ENCODE data around the gene TUT4. TPM values are rescaled to one million over a fixed set of nuclear protein-coding genes. Genes with fewer than 3 reads are reported as not detected.

The TUT4 gene
- total RNA-seq, 1 experiment from 2014 or later = 37.4 TPM

DNA sequence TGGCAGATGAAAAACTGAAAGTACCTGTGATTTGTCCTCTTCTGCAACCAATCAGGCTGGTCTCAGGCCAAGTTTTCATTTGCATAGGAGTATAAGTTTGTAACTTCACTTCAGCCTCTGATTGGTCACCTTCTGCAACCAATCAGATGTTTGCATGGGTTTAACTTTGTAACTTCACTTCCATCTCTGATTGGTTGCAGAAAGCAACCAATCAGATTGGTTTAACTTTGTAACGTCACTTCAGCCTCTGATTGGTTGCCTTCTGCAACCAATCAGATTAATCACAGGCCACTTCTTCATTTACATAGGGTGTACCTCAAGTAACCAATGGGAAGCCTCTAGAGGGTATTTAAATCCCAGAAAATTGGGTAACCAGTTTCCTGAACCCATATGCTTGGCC lies 18.9 kb upstream of the TUT4 start:
- Histone ChIP-seq H3K4me2 (ENCODE audit: low read length) (no peak overlapping the region), H3K9me3 (ENCODE audit: low read length) (no peaks in the 10 kb centered on the region), H3K79me2 (ENCODE audit: low read length) (no peaks in the 10 kb centered on the region), H4K20me1 (ENCODE audit: low read length) (no peaks in the 10 kb centered on the region), H3K4me3 (ENCODE audit: low read length) (no peak overlapping the region), H3K27me3 (ENCODE audit: low read length) (no peaks in the 10 kb centered on the region), H3K4me1 (ENCODE audit: insufficient read depth, low read length) (peaks cover 17% of the 10 kb centered on the region), H3K9me2 (replicated peaks; ENCODE audit: low read length) (no peaks in the 10 kb centered on the region), H2AFZ (ENCODE audit: low read length) (no peak overlapping the region), H3K9ac (ENCODE audit: low read length) (no peak overlapping the region), H3K27ac (ENCODE audit: low read length) (no peak overlapping the region), H3F3A (ENCODE audit: low read length, unreplicated experiment) (no peaks in the 10 kb centered on the region), H3K36me3 (ENCODE audit: low read depth, low read length) (no peaks in the 10 kb centered on the region)
- no TSS peak for BruUV-seq (replicated peaks)
- TF ChIP-seq EZH2 (IDR thresholded peaks at IDR 0.05; ENCODE audit: low read length, unreplicated experiment) (no peak), EZH2phosphoT487 (IDR thresholded peaks at IDR 0.05; ENCODE audit: borderline replicate concordance, low read length) (no peak)
- TF ChIP-seq, protein P1, sequence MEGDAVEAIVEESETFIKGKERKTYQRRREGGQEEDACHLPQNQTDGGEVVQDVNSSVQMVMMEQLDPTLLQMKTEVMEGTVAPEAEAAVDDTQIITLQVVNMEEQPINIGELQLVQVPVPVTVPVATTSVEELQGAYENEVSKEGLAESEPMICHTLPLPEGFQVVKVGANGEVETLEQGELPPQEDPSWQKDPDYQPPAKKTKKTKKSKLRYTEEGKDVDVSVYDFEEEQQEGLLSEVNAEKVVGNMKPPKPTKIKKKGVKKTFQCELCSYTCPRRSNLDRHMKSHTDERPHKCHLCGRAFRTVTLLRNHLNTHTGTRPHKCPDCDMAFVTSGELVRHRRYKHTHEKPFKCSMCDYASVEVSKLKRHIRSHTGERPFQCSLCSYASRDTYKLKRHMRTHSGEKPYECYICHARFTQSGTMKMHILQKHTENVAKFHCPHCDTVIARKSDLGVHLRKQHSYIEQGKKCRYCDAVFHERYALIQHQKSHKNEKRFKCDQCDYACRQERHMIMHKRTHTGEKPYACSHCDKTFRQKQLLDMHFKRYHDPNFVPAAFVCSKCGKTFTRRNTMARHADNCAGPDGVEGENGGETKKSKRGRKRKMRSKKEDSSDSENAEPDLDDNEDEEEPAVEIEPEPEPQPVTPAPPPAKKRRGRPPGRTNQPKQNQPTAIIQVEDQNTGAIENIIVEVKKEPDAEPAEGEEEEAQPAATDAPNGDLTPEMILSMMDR (conservative IDR thresholded peaks at IDR 0.05; ENCODE audit: low read depth, low read length) = no peak
- intact Hi-C loops (cut with micrococcal nuclease) = no loop called here
- DNase-seq (peak; percentile 22), ATAC-seq (no peak)
- ChIA-PET POLR2A (ENCODE audit: unreplicated experiment) (no interaction called here), CTCF (no interaction called here)

- H3K4me2 ChIP-seq (ENCODE audit: low read length) = no peak overlapping the region
- TF ChIP-seq EZH2 (IDR thresholded peaks at IDR 0.05; ENCODE audit: low read length, unreplicated experiment) = no peak
- TF ChIP-seq EZH2phosphoT487 (IDR thresholded peaks at IDR 0.05; ENCODE audit: borderline replicate concordance, low read length) = no peak
- TF ChIP-seq, protein P1 (conservative IDR thresholded peaks at IDR 0.05; ENCODE audit: low read depth, low read length) = no peak
- no peaks in the 10 kb centered on the region for H3K9me3 ChIP-seq (ENCODE audit: low read length)
- no peaks in the 10 kb centered on the region for H3F3A ChIP-seq (ENCODE audit: low read length, unreplicated experiment)
- ChIA-PET POLR2A (ENCODE audit: unreplicated experiment) (no interaction called here), CTCF (no interaction called here)
- no peak overlapping the region for H2AFZ ChIP-seq (ENCODE audit: low read length)
- no TSS peak for BruUV-seq (replicated peaks)
- intact Hi-C loops (cut with micrococcal nuclease) = loop anchor here (5.0 kb wide), 1 partner anchor 113 kb away; no protein-coding TSS in a partner anchor
- H4K20me1 ChIP-seq (ENCODE audit: low read length) = no peaks in the 10 kb centered on the region
- no peak overlapping the region for H3K4me3 ChIP-seq (ENCODE audit: low read length)
- DNase-seq (no peak), ATAC-seq (no peak)
- H3K9me2 ChIP-seq (replicated peaks; ENCODE audit: low read length) = no peaks in the 10 kb centered on the region
- H3K27me3 ChIP-seq (ENCODE audit: low read length) = no peaks in the 10 kb centered on the region
- no peak overlapping the region for H3K9ac ChIP-seq (ENCODE audit: low read length)
- H3K79me2 ChIP-seq (ENCODE audit: low read length) = no peaks in the 10 kb centered on the region
- H3K4me1 ChIP-seq (ENCODE audit: insufficient read depth, low read length) = peaks cover 6% of the 10 kb centered on the region; the same call in 1 of the 2 replicates
- H3K27ac ChIP-seq (ENCODE audit: low read length) = no peak overlapping the region
- H3K36me3 ChIP-seq (ENCODE audit: low read depth, low read length) = no peaks in the 10 kb centered on the region
These were observed 16.7 kb upstream of the TUT4 start for GRCh38 chr1:52569449-52570210.

DNA sequence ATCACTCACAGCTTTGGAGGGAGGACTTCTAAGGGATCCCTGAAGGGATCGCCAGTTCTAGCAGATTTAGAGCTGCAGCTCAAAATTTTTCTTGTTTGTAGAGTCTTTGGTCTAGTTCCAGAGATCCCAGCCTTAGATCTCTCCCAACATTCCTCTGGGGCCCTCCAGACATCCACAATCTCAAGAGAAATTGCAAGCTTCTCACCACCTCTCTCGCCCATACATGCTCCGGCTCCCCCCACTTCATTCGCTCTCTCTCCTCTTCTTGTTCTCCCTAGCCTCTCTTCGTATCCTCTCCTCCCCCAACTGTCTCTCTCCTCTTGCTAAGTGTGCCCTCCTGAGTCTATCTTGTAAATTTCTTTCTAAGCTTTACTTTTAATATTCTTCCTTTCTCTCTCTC lies 15.1 kb upstream of the TUT4 start:
- Histone ChIP-seq H3K4me2 (ENCODE audit: low read length) (no peak overlapping the region), H3K9me3 (ENCODE audit: low read length) (no peaks in the 10 kb centered on the region), H3K9ac (ENCODE audit: low read length) (no peak overlapping the region), H3K9me2 (replicated peaks; ENCODE audit: low read length) (no peaks in the 10 kb centered on the region), H3K4me3 (ENCODE audit: low read length) (no peak overlapping the region), H4K20me1 (ENCODE audit: low read length) (no peaks in the 10 kb centered on the region), H3K27me3 (ENCODE audit: low read length) (no peaks in the 10 kb centered on the region), H2AFZ (ENCODE audit: low read length) (no peak overlapping the region), H3K27ac (ENCODE audit: low read length) (no peak overlapping the region), H3F3A (ENCODE audit: low read length, unreplicated experiment) (no peaks in the 10 kb centered on the region), H3K36me3 (ENCODE audit: low read depth, low read length) (no peaks in the 10 kb centered on the region), H3K79me2 (ENCODE audit: low read length) (no peaks in the 10 kb centered on the region), H3K4me1 (ENCODE audit: insufficient read depth, low read length) (no peaks in the 10 kb centered on the region)
- BruUV-seq (replicated peaks) = no TSS peak
- CTCF ChIA-PET = no interaction called here
- POLR2A ChIA-PET (ENCODE audit: unreplicated experiment) = no interaction called here
- DNase-seq = no peak
- no peak for ATAC-seq
- intact Hi-C loops (cut with micrococcal nuclease) = loop anchor here (5.0 kb wide), 1 partner anchor 114 kb away; no protein-coding TSS in a partner anchor
- TF ChIP-seq EZH2 (IDR thresholded peaks at IDR 0.05; ENCODE audit: low read length, unreplicated experiment) (no peak), EZH2phosphoT487 (IDR thresholded peaks at IDR 0.05; ENCODE audit: borderline replicate concordance, low read length) (no peak)
- TF ChIP-seq, protein P1 (conservative IDR thresholded peaks at IDR 0.05; ENCODE audit: low read depth, low read length) = no peak
